NCI-H524 treated with DMSO at 0.1 percent for 48 hours (cell line): ENCODE results near the gene DLG5.

Experiments used
- DNase-seq: peaks from one replicate; lab custom pipeline; 2025; lab: John Stamatoyannopoulos, UW

Gene DLG5

DNA sequence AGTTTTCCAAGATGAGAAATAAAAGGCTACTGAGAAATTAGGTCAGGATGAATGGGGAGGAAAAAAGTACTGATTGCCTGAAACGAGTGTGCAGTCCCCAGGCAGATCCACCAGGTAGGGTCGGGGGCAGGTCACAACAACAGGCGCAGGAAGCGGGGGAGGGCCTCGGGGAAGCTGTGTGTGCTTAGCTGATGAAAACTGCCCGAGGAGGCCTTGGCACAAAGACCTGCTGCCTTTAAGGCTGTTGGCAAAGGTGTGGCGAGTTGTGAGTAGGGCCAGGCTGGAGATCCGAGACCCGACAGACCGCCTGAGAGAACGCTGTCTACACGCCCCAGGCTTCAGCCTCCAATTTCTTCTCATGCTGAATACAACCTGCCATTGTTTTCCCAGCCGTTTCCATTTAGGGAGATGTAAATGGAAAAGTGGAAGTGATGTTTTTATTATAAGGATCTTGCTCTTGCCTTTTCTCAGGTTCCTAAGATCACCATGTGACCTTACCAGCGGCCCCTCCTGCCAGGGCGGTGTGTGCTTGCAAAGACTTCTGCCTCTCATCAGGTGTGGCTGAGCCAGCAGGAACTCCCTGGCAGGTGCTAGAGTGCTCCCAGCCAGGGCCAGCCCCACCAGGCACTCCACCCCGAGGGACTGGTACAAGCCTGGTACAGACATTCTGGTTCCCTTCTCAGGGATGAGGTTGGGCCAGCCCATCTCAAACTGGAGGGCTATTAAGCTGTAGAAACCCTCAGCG, 60.8 kb downstream of the DLG5 start:
- DNase-seq = no peak

DNA sequence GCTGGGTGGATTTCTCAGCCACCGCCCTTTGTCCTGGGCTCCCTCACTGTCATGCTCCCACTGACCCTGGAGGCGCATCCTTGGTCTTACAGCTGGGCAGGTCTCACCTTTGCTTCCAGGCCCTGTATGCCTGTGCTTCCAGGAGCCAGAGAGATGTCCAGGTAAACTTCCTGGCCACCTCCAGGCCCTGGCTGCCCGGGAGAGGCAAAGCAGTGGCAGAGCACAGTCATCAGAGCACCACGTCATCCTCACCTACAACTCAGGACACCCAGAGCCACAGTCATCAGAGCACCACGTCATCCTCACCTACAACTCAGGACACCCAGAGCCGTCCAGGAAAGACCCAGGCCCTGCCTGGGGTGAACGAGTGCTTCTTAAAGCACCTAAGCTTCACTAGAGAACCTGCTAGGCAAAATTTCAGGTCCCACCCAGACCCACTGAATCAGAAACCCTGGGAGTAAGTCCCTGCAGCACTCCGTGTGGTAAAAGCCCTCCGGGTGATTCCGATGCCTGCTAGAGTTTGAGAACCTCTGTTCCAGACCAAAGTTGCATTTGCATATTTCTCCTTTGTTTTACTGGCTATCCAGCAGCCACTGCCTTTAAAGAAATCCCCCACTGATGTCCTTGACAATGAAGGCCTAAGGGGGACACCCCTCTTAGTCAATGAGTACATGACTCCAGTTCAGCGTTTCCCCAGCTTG, 62.3 kb downstream of the DLG5 start:
- no peak for DNase-seq

DNA sequence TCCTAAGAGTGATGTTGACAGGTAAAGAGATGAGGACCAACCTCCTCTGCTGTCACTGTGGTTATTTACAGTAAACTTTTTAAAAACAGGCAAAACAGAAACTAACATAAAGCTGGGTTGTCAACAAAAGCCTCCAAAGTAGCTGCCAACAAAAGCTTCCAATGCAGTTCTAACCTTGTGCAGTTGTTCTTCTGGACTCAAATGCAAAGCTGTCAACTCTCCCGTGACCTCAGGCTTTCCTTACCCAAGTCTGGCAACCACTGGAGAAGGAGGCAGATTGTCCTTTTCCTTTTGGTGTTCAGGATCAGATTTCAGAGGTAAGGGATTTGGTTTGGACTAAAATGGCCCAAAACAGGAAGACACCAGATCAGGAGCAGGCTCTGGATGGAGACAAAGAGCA, 63.1 kb downstream of the DLG5 start:
- no peak for DNase-seq

DNA sequence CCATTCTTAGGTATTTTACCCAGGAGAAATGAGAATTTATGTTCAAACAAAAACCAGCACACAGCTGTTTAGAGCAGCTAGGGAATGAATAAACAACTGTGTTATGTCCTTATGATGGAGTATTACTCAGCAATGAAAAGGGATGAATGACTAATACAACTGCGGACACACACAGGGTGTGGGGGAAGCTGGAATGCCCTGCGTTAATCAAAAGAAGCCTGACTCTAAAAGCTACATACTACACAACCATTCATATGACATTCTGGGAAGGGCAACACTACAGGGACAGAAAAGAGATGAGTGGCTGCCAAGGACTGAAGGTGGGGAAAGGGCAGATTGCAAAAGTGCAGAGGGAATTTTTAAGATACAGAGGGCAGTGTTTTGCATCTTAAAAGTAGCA, 64.0 kb downstream of the DLG5 start:
- no peak for DNase-seq

DNA sequence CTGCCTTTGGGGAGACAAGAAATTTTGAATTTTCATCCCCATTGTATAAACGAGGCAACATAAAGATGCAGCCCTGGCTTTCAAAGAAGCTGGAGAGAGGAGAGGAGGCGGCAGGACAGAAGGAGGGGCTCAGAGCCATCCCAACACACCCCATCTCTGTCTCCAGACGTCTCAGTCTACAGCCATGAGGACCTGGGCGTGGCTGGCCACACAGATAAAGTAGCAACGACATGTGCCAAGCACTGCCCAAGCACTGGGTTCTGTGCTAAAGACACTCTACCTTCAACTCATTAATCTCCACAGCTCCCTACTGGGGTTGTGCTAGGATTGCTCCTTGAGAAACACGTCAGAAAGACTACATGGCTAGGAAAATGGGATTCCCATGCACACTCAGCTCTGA, 65.2 kb downstream of the DLG5 start:
- DNase-seq = no peak

DNA sequence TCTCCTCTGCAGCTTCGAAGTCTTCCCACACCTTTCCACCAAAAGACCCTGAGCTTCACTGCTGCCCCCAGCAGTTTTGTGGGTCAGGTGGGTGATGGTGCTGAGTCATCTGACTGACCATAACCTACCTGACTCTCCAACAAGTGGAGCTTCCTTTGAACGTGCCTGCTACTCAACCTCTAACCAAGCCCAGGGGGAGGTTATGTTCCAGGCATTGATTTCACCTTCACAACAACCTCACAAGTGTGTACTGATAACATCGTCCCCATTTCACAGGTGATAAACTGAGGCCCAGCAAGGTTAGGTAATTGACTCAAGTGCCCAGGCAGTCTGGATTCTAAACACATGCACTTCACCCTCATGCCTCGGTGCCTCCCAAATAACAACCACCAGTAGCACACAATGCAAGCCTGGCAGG, 66.7 kb downstream of the DLG5 start:
- DNase-seq = no peak

DNA sequence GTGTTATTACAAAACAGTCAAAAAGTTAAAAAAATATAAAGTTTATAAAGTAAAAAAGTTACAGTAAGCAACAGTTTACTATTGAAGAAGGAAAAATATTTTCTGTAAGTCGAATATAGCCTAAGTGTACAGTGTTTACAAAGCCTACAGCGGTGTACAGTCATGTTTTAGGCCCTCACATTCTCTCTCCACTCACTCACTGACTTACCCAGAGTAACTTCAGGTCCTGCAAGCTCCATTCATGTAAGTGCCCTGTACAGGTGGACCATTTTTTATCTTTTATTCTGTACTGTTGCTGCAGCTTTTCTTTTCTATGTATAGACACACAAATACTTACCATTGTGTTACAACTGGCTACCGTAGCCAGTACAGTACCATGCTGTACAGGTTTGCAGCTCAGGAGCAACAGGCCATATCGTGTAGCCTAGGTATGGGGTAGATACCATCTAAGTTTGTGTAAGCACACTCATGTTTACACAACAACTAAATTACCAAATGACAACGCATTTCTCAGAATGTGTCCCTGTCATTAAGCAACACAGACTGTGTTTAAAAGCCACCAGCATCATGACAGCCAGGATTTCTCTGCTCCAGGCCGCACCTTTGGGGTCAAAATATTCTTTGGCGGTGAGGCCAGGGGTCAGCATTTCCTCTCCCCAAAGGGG, 67.2 kb downstream of the DLG5 start:
- DNase-seq = no peak

DNA sequence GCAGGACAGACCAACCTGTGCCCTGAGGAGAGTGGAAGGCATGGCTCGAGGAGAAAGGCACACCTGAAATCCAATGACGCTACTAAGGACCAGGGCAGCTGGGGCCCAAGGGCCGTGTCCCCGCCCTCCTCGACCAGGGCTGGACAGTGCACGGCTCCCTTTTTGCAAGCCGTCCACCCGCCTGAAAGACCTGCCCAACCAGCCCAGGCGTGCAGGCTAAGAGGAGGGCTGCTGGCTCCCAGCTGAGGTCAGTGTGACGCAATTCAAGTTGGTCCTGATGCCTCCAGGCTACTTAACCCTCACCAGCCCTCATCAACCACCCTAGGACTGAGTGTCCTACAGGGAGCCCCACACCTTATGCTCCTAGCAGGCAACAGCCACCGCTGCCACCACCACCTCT, 69.3 kb downstream of the DLG5 start:
- no peak for DNase-seq

DNA sequence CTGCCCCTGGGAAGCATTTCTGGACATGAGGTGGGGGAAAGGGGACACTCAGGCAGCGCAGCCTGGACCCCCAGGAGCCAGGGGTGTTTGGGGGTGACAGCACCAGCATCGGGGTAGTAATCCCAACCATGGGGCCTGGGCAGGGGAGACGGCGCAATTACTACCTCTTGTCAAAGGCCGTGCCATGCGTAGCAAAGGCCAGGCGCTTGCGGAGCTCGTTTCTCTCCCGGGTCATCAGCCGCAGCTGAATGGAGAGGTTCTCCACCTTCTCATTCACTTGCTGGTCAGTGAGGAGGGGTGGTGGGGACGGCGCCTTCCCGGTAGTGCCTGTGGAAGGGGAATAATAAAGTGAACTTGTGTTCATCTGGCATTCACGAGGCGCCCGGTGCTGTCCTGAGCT, 70.0 kb downstream of the DLG5 start:
- no peak for DNase-seq

DNA sequence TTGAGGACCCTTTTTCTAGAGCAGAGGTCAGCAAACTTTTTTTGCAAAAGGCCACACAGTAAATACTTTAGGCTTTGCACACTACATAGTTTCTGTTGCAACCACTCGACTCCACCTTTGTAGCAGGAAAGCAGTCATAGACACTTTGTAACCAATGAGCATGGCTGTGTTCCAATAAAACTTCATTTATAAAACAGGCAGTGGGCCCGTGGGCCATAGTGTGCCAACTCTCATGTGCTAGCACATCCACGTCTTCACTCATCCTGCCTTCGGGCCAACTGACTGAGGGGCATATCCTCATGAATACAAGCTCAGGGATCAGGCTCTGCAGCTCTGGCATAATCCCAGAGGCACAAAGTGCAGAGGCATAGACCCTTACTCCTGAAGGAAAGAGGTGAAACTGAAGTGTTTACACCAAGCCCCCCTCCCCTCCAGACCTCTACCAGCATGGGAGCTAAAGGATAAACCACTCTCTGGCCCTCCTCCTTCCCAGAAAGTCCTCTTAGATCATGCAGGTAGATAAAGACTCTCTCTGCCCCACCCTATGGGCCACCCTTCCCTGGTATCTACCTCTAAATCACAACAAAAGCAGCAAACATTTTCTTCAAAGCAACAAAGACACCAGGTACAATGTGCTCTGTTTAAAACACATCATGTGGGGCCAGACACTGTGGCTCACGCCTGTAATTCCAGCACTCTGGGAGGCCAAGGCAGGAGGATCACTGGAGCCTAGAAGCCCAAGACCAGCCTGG, 71.0 kb downstream of the DLG5 start:
- no peak for DNase-seq

DNA sequence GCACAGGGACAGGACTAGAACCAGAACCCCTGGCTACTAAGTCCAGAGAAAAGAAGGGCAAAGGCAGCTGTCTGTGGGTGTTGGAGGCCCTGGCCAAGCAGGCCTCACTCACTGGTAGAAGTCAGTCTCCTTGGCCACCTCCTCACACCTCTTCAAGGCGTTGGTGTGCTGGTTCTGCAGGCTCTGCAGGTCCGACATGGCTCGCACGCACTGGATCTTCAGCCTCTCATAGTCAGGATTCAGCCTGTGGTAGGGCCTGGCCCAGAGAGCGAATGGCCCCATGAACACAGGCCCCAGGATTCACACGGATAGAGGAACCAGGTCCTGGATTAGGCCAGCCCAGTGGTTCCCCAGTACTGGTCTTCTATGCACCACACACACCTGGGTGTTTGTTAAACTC, 72.4 kb downstream of the DLG5 start:
- DNase-seq = no peak

DNA sequence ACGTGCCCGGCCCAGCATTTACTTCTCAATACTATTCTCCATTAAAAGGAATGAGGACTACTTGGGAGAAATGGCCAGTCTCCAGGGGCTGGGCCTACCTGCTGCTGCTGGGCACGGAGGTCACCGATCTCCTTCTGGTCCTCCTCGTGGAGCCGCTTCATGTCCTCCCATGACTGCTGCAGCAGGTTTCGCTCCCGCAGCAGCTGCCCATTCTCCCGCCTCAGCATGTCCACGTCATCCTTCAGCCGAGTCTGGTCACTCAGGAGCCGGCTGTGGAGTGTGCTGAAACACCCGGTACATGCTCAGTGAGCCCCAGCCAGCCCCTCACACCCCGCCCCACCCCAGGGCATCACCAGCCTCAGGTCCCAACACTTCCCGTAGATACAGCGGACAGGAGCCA, 73.3 kb downstream of the DLG5 start:
- no peak for DNase-seq

DNA sequence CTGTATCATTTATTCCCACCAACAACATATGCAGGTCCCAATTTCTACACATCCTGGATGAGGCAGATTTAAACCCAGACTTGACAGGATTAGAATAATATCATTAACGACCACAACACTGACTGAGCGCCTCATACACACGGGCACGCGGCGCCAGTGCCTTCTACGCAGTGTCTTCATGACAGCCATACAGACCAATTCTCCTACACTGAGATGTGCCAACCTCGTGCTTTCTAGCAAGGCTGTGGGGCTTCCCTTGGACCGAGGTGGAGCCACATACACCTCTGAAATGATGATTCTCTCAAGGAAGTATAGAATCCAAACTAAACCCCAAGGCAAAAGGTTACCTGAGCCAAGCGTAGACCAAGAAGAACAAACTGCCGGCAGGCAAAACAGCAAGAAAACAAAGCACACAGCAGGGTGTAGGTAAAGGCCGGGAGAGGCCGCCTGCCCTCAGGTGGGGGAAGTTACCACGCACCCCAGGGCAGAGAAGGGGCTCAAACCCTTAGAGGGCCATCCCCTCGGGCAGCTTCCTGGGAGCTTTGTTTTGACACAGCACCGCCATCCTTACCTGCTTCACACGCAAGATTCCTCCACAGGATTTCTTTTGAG, 75.8 kb downstream of the DLG5 start:
- DNase-seq = no peak

DNA sequence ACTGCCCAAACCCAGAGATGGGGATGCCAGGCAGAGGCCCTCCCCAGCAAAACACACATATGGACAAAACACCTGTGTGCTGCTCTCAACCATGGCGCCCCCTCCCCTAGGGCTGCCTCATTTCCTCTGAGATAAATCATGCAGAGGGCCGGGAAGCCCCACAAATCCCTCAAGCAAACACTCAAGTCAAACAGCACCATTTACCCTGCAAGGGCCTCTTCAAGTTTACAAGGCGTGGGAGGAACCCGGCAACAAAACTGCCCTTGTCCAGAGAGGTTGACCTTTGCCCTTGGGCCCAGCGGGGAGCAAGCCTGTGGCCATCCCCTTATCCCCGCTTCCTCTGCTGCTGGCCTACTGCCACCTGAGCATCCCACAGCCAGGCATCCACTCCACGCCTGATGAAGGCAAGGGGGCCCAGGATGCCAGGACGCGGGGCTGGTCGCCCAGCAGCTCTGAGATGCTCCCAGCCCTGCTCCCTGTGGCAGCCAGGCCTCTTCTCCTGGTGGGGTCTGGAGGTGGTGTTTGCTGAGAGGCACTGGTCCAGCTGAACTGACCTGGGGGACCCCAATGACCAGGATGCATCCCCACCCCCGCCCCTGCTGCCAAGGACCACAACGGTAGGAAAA, 77.4 kb downstream of the DLG5 start:
- no peak for DNase-seq

DNA sequence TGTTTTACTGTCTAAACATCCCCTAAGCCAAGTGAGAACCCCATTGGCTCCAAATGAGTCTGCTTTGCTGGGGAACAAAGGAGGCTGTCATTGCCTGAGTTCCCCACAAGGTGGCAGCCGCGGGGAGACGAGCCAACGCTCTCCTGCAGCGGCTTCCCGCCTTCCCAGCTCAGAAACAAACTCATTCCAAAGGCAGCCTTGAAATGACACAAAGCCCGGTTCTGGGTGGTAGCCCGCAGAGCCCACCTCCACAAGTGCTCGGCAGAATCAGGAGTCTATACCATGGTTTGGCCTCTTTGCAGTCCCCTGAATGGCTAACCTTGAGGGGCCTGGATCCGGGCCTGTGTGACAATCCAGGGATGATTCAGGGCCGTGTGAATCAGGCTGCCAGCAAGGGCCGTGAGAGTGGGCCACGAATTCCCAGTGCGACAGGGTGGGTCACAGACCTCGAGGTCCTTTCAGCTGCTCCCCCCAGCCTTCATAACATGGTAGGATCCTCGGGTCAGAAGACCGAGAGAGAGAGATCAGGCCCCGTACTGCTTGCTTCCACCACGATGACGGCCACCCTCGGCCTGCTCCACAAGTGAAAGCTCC, 79.7 kb downstream of the DLG5 start:
- DNase-seq = no peak

DNA sequence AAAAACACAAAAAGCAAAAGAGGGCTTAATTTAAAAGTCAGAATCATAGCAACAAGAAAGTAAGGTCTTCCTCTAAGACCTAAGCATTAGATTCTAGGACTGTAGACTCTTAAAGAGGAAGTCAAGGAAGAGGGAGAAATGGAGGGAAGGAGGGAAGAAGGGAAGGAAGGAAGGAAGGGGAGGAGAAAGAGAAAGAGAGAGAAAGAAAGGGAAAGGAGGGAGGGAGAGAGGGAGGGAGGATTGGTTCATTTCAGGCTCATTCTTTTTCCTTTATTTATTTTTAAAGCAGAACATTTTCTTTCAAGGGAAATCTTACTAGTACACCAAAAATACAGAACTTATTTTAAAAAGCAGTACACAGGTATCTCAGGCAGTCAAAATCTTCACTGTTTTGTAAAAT, 81.1 kb downstream of the DLG5 start:
- DNase-seq = no peak

DNA sequence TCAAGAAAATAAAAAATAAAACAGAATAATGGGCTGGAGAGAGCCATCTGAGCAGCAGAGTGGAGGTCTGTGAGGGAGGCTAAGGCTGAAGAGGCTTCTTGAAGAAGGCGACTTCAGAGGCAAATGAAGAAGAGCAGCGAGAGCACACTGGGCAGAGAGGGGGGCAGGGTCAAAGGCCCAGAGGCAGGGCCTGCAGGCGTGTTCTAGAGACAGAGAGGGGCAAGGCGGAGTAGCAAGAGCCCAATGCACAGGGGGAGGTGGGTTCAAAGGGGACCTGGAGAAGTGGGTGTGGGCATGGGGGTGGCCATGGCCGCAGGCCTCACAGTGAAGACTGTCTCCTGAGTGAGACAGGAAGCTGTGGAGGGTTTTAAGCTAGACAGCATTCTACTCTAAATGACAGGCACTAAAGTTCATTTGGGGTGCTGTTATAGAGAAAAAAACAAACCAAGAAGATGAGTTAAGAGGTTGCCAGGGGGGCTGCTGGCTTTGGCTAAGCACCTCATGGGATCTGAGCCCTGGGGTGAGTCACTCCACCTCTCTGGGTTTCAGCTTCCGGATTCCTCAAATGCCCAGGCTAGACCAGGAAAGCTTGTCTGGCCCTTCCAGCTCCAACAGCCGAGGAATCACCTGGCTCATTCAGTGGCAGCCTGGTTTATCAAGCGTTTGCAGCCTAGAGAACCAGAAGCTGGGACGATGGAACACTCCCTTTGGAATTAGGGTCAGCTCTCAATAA, 81.7 kb downstream of the DLG5 start:
- DNase-seq = no peak

DNA sequence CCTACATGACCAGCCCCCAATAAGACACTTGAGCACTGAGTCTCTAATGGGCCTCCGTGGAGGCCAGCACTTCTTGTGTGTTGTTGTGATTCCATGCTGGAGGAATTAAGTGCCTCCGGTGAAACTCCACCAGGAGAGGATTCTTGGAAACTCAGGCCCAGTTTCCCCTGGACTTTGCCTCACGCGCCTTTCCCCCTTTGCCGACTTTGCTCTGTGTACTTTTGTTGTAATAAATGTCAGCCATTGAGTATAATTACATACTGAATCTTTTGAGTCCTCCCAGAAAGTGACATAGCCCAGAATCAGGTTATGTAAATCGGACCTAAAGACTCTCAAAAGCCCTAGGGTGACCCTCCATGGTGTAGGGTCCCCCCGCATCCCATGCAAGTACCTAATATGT, 82.4 kb downstream of the DLG5 start:
- DNase-seq = no peak

DNA sequence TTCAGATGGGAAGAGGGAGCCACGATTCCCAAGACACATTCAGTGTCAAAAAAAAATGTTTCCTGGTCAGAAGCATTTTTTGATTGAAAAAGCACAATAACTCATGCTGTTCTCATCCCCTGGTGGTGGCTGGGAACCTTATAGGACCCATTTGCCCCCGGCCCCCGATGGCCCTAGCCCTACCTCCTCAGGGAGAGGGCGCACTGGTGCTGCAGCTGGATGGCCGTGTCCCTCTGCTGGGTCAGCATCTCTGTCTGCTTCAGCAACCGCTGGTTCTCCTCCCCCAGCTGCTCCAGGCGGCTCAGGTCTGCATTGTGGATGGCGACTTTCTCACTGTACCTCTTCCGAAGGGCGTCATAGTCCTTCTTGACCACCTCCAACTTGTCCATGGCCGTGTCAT, 83.3 kb downstream of the DLG5 start:
- no peak for DNase-seq

DNA sequence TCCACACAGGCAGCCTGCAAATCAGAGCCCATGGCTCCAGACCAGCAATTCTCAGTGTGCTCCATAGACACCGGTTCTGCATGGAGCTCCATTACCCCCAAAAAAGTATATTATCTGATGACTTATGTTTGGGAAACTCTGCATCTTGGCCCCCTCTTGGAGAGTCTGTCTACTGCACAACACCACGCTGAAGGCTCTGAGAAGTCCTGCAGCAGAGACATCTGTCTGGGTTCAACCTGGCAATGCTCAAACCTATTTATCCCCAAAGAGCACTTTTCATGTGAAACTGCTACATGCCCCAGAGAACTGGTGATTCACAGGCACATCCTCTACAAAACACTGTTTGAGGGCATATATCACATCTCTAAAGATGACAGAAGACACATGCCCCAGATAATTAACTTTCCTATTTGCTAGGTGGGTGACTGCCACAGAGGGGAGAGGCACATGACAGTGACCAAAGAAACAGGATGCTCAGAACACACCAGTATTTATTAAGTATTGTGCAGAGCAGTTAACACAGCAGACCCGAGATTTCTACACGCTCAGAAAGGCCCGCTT, 83.8 kb downstream of the DLG5 start:
- DNase-seq = no peak
